GM21423 (cell line): ENCODE measurements around the gene CHRNA10.
"Not testable (repeated sequence)": the region's sequence is repeated elsewhere in the genome, so short reads cannot be mapped to it uniquely, and the experiment has no call there.

Source experiments
- ATAC-seq: cut with Tn5 transposase; IDR thresholded peaks from one replicate; pipeline ENCODE4 v1.9.1; 2021; ENCODE audit warnings: mild to moderate bottlenecking, moderate library complexity; ENCODE audit not compliant: unreplicated experiment

Gene CHRNA10

GRCh38 chr11:3665336-3666022, 5.7 kb downstream of the CHRNA10 start:
- no peak for ATAC-seq

- no peak for ATAC-seq
Measured at GRCh38 chr11:3664032-3664630, 7.1 kb downstream of the CHRNA10 start.

- no peak for ATAC-seq
Measured at GRCh38 chr11:3662856-3663255, 8.3 kb downstream of the CHRNA10 start.

- no peak for ATAC-seq
Measured at GRCh38 chr11:3660960-3661359, 10.2 kb downstream of the CHRNA10 start.

GRCh38 chr11:3659595-3660515, 11.3 kb downstream of the CHRNA10 start:
- no peak for ATAC-seq

- ATAC-seq: no peak
Measured at GRCh38 chr11:3658252-3658651, 12.9 kb downstream of the CHRNA10 start.

GRCh38 chr11:3657331-3657730, 13.9 kb downstream of the CHRNA10 start:
- not testable (repeated sequence) for ATAC-seq

GRCh38 chr11:3655547-3655946, 15.6 kb downstream of the CHRNA10 start:
- no peak for ATAC-seq

GRCh38 chr11:3652514-3652913, 18.7 kb downstream of the CHRNA10 start:
- not testable (repeated sequence) for ATAC-seq

- not testable (repeated sequence) for ATAC-seq
Measured at GRCh38 chr11:3649374-3649773, 21.8 kb downstream of the CHRNA10 start.

GRCh38 chr11:3648843-3649242, 22.3 kb downstream of the CHRNA10 start:
- ATAC-seq: not testable (repeated sequence)

- no peak for ATAC-seq
Measured at GRCh38 chr11:3645552-3645951, 25.6 kb downstream of the CHRNA10 start.

- ATAC-seq: no peak
Measured at GRCh38 chr11:3644817-3645235, 26.4 kb downstream of the CHRNA10 start, which contains the start of gene ART1. Gene ART1, plus strand, starts transcription at chr11:3645128. Its CDS starts 14,086 bp downstream, at chr11:3659214.

GRCh38 chr11:3643102-3643546, 28.1 kb downstream of the CHRNA10 start:
- ATAC-seq: not testable (repeated sequence)

- ATAC-seq: no peak
Measured at GRCh38 chr11:3642071-3642951, 28.9 kb downstream of the CHRNA10 start.

- no peak for ATAC-seq
Measured at GRCh38 chr11:3641701-3642070, 29.5 kb downstream of the CHRNA10 start, which contains the start of gene ART5. Gene ART5, minus strand, starts transcription at chr11:3641992. Its CDS starts 130 bp downstream, at chr11:3641862.

- ATAC-seq: no peak
Measured at GRCh38 chr11:3641191-3641590, 30.0 kb downstream of the CHRNA10 start.

GRCh38 chr11:3639841-3640240, 31.3 kb downstream of the CHRNA10 start:
- no peak for ATAC-seq

- ATAC-seq: no peak
Measured at GRCh38 chr11:3638513-3638912, 32.7 kb downstream of the CHRNA10 start.

GRCh38 chr11:3637201-3637600, 34.0 kb downstream of the CHRNA10 start:
- ATAC-seq: no peak
